NB4 (cell line): Measurements from ENCODE around the gene PIBF1.

Experiments used
- DNase-seq: peaks from one replicate; pipeline ENCODE4 v3.0.0; 2010; ENCODE audit warnings: low read depth
- H3K4me3 ChIP-seq: one replicate; pipeline ENCODE4 v1.5.1; 2011; ENCODE audit warnings: mild to moderate bottlenecking, low read depth, low read length, moderate library complexity
- CTCF ChIP-seq: IDR thresholded peaks from one replicate; pipeline ENCODE4 v1.5.1; 2012; ENCODE audit warnings: low read depth, low read length
- MAX ChIP-seq: IDR thresholded peaks from 2 replicates; pipeline ENCODE4 v1.6.1; 2011; ENCODE audit warnings: low read depth, low read length
- MYC ChIP-seq: IDR thresholded peaks from 2 replicates; pipeline ENCODE4 v1.6.1; 2011; ENCODE audit warnings: low read depth, low read length
- POLR2A ChIP-seq: IDR thresholded peaks from 2 replicates; pipeline ENCODE4 v1.6.1; 2011; ENCODE audit warnings: mild to moderate bottlenecking; ENCODE audit not compliant: insufficient read length; ENCODE audit errors: extremely low read depth

PIBF1 gene

GRCh38 chr13:73001971-73002370 lies 220.0 kb downstream of the PIBF1 start:
- H3K4me3 ChIP-seq: no peak overlapping the region
- no peak for DNase-seq
- TF ChIP-seq POLR2A (no peak), MYC (no peak), CTCF (no peak), MAX (no peak)

- TF ChIP-seq MAX: no peak
- TF ChIP-seq MYC: no peak
- no peak for TF ChIP-seq POLR2A
- TF ChIP-seq CTCF: no peak
- no peak overlapping the region for H3K4me3 ChIP-seq
These were observed 229.8 kb downstream of the PIBF1 start for GRCh38 chr13:73011751-73012150.

GRCh38 chr13:73015805-73016204 lies 233.9 kb downstream of the PIBF1 start:
- H3K4me3 ChIP-seq: no peak overlapping the region
- no peak for DNase-seq
- TF ChIP-seq CTCF (no peak), MAX (no peak), MYC (no peak), POLR2A (no peak)

More at GRCh38 chr13:73011751-73012150, 229.8 kb downstream of the PIBF1 start:
- DNase-seq: no peak

- H3K4me3 ChIP-seq: no peak overlapping the region
- TF ChIP-seq MYC: no peak
- TF ChIP-seq MAX: no peak
- TF ChIP-seq CTCF: no peak
- no peak for TF ChIP-seq POLR2A
- no peak for DNase-seq
These were observed 236.4 kb downstream of the PIBF1 start for GRCh38 chr13:73018336-73018735.

GRCh38 chr13:73025217-73026012 lies 243.5 kb downstream of the PIBF1 start:
- TF ChIP-seq MAX (no peak), POLR2A (no peak), MYC (no peak), CTCF (no peak)
- no peak for DNase-seq
- no peak overlapping the region for H3K4me3 ChIP-seq
